ENCODE results near the gene DDX42.

DDX42 gene, protein sequence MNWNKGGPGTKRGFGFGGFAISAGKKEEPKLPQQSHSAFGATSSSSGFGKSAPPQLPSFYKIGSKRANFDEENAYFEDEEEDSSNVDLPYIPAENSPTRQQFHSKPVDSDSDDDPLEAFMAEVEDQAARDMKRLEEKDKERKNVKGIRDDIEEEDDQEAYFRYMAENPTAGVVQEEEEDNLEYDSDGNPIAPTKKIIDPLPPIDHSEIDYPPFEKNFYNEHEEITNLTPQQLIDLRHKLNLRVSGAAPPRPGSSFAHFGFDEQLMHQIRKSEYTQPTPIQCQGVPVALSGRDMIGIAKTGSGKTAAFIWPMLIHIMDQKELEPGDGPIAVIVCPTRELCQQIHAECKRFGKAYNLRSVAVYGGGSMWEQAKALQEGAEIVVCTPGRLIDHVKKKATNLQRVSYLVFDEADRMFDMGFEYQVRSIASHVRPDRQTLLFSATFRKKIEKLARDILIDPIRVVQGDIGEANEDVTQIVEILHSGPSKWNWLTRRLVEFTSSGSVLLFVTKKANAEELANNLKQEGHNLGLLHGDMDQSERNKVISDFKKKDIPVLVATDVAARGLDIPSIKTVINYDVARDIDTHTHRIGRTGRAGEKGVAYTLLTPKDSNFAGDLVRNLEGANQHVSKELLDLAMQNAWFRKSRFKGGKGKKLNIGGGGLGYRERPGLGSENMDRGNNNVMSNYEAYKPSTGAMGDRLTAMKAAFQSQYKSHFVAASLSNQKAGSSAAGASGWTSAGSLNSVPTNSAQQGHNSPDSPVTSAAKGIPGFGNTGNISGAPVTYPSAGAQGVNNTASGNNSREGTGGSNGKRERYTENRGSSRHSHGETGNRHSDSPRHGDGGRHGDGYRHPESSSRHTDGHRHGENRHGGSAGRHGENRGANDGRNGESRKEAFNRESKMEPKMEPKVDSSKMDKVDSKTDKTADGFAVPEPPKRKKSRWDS

DNA sequence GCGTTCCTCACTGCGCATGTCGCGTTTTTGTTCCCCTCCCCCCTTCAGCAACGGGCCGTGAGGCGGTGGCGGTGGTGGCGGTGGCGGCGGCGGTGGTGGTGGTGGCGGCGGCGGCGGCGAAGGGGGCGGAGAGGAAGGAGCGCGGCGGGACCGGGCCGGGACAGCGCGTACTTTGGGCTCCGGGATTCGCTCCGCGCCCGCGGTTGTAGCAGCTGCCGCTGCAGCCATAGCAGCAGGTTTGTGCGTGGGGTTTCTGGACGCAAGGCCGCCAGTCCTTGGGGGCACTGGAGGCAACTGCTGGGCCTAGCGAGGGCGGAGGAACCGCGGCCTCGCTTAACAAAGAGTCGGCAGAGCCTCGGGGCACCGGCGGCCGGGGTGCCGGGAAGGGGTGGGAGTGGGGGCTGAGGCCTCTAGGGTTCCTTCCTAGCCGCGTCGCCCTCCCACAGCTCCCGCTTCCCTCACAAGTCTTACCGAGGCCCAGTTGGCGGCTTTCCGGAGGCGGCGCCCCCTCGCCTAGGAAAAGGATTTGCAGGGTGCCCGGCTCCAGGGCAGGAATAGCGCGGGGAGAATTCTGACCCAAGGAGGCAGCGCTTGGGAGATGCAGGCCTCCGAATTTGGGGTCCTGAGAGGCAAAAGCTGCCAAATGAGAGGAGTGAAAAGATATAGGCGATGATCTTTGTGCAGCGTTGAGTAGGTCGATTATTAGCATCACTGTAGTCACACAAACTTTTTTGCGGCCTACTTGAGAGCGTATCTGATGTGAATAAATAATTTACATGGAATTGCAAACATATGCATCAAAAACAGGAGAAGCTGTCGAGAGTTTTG lies at the start of gene DDX42:
TSS of gene DDX42 (plus strand) at position 30 of the 828 bp plus-strand sequence. CDS start 12,880 bp downstream, outside the sequence.
- no peak for DNase-seq

DNA sequence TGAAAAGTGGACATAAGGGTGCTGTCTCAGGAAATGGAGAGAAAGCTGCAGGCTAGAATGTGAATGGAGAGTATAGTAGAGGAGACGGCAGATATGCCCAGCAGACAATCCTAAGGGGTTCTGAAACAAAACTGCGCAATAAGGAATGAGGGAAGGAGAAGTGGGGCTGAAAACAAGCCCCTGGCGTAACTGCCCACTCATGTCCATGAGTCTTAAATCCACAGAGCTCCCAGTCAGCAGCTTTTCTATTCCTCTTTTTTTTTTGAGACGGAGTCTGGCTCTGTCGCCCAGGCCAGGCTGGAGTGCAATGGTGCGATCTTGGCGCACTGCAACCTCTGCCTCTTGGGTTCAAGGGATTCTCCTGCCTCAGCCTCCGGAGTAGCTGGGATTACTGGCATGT lies 38.3 kb upstream of the DDX42 start:
- no peak for DNase-seq

DNA sequence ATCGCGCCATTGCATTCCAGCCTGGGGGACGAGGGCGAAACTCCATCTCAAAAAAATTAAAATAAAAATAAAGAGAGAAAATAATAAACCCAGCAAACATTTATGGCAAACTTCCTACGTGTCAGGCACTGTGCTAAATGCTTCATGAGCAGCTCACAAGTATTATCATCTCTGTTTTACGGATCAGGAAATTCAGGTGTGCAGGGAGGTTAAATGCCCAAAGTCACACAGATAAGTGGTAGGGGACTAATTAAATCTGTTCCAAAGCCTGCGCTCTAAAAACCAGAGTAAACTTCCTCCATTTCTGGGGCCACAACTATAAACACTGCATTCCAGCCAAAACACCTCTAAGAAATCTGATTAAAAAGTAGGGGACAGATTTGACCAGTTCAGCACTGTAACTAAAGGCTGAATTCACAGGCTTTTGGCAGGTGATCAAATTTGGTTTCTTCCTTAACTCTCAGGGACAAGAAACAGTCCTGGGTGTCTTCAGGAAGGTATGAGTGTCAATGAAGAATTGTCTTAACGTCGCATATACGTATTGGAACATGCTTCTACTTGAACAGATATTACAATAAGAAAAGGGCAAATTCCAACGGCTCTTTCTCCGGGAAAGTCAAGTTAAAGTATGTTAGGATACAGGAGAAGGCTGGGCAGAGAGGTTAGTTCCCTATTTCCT lies 33.4 kb upstream of the DDX42 start:
- no peak for DNase-seq

DNA sequence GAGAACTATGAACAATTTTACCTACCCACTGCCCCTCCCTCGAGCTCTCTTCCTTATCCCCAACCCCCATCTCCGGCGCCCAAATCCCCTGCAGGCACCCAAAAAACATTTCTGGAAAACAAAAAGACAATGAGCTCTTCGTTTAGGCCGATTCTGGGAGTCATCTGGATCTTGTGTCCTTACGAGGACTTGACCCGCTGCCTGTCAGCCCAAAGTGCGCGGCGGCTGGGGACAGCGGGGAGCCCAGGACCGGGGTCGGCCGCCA lies 32.9 kb upstream of the DDX42 start:
- DNase-seq: no peak

DNA sequence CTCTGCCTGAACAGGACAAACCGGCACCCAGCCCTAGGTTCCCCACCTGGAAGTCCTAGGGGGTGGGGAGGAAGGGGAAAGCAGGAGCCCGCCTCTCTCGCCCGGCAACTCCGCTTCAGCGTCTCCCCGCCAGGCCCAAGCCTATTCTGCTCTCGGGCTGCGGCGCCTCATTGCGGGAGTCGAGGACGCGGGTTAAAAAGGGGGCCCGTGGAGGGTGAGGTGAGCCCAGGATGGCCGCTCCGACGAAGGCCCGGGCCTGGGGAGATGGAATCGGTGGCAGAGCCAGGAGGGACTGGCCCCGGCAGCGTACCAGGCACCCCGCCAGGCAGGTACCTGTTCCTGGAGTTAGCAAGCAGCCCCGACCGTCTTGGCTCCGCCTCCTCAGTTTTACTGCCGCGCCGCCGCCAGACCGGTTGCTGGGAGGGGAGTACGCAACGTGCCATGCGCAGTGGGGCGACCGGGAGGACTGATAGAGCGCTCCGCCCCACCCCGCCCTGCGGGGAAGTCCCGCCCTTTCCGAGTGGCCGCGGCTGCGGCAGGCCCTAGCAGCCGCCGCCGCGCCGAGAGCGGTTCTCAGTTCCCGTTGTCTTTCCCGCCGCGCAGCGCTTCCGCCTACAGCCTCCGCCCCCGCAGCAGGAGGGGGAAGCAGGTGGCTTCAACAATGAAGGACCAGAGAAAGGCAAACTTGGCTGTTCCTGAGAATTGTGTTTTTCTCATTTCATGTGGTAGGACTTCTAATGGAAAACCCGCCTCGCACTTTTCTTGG lies 32.4 kb upstream of the DDX42 start, which contains the start of gene STRADA:
TSS of gene STRADA (minus strand) at position 392 of the 766 bp plus-strand sequence. CDS start 13,430 bp downstream, outside the sequence.
- DNase-seq: peak; percentile 63

DNA sequence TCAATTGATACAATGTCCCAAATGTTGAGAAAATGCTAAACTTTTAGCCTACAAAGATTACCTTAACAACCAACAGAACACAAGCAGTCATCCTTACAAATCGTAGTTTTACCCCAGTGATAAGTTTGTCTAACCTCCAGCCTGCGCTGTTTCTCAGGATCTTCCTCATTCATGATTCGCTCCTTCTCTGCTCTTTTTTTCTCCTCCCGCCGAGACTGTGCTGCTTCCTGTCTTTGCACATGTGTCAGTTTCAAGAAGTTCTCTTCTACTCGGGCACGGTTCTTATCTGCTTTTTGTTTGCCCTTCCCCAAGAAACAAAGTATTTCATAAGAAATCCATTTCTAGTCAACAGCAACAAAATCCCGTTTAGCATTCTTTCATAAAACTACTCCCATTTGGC lies 22.2 kb upstream of the DDX42 start:
- DNase-seq: no peak

DNA sequence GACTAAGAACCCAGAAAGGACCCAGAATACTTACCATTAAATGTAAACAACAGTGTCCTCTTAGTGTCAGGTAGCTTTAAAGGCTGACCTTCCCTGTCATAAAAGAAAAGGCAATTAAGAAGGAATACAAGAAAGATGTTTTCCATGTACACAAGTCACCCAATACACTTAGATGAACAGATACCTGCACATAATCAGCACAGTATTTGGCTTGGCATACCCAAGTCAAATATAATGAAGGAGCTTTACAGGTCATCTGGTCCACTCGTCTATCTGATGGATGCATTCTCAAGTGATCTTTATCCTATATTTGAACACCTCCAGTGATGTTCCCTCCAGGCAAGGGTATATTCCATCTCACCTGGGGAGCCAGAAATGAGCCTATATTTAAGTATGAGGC lies 21.3 kb upstream of the DDX42 start:
- DNase-seq: no peak

DNA sequence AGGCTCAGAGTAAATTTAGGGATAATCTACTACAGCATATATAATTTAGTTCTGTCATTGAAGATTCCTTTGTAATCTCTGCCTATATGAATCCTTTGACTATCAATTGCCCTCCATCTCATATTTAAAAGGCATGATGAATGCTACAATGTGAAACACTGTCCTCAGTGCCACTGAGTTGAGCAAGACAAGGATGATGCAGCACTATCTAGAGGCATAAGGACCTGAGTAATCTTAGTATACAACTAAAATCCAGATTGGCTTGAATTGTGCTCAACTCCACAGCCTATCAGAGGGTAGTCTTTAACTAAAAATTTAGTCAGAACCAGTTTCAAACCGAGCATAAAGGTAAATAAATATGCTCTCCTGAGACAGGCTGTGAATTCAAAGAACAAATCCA lies 20.8 kb upstream of the DDX42 start:
- no peak for DNase-seq

DNA sequence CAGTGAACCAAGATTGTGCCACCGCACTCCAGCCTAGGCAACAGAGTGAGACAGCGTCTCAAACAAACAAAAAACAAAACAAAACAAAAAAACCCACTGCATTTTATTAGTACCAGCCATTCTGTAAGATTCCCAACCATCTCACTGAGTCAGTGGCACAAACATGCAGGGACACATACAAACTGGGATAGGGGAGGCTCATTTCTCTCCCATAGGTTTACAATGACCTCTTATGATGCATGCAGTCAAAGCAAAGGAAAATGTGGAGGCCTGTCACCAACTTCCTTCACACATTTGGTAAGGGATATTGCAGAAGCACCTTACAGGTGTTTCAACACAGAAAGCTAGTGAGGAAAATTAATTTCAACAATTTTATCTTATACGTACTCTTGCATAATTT lies 19.9 kb upstream of the DDX42 start:
- DNase-seq: no peak

DNA sequence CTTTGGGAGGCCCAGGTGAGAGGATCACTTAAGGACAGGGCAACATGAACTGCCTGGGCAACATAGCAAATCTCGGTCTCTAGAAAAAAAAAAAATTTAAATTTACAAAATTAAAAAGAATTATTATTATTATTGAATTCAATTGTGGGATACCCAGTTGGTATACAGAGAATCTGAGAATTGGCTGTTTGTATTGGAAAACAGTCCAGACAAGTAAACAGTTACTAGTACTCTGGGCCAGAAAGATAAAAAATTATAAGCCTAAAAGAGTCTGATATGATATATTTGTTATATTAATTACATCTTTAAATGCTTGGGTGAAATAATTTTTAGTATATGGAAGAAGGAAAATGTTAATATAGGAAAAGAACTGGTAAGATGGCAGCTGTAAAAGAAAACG lies 15.5 kb upstream of the DDX42 start:
- no peak for DNase-seq

DNA sequence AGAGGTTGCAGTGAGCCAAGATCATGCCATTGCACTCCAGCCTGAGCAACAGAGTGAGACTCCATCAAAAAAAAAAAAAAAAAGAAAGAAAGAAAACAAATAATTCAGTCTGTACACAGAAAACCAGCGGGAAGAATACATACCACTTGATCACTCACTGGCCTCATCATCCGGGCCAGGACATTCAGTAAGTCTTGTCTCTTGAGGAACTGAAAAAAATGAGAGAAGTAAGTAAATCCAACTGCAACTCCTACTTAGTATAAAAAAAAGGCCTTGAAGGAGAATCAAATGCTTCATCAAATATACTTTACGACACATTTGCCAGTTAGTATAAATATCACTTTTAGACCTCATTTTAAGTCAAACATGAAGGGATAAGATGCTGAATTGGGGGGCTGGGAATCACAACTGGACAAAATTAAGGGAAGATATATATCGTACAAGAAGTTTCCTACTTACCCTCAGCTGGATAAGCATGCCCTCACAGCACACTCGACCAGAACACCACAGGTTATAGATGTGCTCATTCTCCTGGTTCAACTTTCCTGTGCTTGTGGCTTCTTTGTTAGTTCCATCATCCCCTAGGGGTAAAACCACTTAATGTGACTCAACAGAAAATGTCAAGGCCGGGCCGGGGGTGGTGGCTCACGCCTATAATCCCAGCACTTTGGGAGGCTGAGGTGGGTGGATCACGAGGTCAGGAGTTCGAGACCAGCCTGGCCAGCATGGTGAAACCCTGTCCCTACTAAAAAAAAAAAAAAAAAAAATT lies 13.0 kb upstream of the DDX42 start:
- no peak for DNase-seq

DNA sequence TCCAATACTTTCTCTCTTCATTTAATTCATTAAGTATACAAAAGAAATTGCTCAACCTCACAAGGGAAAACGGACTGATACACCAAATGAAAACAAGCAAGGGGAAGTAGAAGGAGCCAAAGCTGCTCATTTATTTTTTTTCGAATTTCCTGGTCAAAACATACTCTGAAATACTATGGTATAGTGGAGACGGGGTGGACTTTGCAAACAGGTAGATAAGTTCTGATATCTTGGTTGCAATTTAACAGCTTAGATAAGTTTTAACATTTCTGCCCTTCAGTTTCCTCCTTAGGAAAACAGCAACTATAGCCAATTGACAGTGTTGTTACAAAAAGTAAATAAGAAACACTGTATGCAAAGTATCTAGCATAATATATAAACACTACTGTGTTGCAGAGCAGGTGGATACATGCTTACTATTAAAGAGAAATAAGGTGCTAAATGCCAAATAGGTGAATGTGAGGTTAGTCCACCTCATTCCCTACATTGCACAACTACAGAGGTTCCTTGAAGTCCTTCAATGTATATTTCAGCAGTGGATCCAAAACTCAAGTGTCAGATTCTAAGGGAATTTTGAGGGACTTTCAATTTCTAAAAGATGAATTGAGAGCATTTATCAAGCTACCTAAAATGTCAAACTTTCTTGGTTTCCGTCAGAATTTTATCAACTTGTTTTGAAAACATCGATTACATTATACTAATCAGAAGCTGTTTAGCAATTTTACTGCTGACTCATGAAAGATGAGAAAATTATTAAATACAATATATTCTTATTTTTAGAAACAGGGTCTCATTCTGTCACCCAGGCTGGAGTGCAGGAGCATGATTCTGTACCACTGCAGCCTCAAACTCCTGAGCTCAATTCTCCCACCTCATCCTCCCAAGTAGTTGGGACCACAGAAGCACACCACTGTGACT lies 11.6 kb upstream of the DDX42 start:
- no peak for DNase-seq

DNA sequence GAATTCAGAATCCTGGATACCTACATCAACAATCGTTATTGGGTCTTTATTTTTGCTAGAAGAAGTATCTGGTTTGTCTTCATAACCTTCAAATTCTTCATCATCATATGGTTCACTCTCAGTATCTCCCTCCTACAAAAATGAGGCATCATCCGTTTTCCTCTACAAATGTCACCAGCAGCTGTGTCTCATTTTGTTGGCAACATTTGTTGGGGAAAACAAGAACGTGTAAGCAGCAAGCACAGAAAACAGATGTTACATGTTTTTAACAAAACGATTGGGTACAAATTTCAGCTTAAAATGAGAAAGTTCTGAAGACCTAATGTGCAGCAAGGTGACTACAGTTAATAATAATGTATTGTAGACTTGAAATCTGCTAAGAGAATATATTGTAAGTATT lies 9.3 kb upstream of the DDX42 start:
- DNase-seq: no peak

DNA sequence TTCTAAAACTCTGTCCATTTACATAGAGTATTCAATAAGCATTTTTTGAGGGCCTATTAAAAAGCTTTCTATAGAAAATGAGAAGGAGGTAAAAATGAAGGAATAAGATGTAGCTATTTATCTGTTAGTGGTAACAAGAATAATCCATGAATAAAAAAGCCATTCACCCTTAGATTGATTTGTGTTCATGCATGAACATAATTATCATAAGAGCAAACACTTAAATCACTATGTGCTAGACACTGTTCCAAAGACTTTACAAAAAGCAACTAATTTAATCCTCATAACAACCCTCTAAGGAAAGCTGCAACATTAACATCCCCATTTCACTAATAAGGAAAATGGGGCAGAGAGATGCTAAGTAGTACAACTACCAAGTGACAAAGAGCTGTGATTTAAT lies 7.2 kb upstream of the DDX42 start:
- DNase-seq: no peak

DNA sequence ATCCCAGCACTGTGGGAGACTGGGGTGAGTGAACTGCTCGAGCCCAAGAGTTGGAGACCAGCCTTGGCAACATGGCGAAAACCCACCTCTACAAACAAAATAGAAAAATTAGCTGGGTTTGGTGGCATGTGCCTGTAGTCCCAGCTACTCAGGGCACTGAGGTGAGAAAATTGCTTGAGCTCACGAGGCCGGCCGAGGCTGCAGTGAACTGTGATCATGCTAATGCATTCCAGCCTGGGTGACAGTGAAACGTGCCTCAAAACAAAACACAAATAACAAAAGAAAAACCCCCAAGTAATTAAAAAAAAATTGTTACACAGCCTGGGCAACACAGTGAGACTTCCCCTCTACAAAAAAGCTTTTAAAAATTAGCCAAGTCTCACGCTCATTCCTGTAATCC lies 5.5 kb upstream of the DDX42 start:
- DNase-seq: no peak

DNA sequence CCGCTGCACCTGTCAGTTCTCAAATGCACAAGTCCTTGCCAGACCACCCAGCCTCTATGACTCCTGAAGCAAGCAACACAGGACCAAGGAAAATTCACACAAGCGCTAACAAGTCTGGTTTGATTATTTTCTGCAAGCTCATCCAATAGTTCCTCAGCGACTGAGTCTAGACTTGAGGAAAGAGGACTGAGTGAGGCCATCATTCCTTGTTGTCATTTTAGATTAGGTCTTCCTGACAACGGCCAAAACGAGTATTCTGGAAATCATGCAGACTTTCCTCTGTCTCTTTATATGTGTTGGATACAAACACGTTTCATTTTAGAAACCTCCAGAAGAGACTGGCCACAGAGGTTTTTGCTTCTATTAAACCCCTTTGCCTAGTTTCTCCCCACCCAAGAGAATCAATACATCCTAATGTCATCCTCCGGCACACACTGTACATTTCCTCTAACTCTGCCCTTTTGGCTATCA lies 1.1 kb upstream of the DDX42 start:
- no peak for DNase-seq

DNA sequence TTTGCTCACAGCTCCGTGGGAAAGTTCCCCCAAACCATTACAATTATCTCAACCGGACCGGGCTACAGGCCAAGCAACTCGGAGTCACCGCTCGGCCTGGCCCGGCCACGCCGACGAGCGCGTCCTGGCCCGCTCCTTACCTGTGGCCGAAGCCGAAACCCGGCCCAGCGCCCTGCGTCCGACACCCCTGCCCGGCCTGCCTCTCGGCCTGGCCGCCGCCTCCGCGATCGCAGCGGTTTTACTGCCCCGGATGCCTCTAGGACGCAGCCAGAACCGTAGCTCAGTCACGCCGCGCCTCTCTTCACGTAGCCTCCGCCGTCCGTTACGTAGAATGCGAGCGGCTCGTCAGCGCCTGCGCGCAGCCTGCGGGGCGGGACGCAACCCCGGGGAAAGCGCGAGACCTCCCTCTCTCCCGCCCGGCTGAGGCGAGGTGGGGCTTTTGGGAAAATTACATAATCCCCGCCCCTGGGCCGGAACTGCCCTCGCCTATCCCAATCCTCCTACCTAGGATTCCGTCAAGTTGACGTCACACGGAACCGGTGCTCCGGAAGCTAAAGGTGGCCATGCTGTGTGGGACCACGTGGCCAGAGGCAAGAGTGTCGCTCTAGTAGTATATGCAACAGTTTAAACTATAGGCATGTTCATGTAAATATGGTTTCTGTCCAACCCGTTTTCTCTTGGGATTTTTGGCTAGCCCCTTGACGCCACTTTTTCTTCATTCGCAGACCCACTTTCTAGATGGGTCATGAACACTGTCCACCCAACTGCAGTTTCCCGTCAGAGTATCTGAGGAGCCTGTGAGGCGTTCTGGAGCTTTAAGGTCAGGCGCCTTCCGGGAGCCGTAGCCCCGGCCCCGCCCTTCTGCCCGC lies 464 bp upstream of the DDX42 start, which contains the start of gene CCDC47:
TSS of gene CCDC47 (minus strand) at position 326 of the 869 bp plus-strand sequence. CDS start 7,422 bp downstream, outside the sequence.
- DNase-seq: peak; percentile 75

DNA sequence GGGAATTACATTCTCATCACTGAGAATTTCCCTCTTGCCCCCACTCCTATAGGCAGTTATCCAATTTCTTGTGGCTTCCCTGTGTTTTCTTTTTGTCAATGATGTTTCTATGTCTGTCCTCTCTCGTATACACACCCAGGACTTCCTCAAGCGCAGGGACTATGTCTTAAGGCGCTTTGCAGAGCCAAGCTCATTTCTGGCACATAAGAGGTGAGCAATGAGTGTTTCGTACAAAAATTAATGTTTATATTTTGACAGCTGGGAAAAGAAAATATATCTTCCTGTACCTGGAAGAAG lies 947 bp downstream of the DDX42 start:
- no peak for DNase-seq

DNA sequence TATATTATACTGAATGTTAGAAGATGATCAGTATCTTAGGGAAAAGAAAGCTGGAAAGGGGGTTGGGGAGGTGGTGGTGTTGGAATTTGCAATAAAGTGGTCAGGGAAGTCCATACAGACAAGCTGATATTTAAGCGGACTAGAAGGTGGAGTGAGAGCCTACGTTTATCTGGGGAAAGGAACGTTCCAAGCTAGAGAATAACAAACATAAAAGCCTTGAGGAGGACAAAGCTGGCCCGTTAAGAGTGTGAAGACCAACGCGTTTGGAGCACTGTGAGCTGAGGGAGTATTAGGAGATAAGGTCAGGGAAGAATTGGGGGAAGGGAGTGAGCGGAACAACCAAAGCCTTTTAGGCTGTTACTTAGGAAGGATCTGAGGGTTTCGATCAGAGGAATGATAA lies 1.4 kb downstream of the DDX42 start:
- no peak for DNase-seq
